ENCODE measurements around the gene ATAD3B.
"Not testable (repeated sequence)": the region's sequence is repeated elsewhere in the genome, so short reads cannot be mapped to it uniquely, and the experiment has no call there.

ATAD3B gene

GRCh38 chr1:1451696-1452364 lies 19.7 kb upstream of the ATAD3B start:
- FAIRE-seq: no peak

GRCh38 chr1:1452365-1452739 lies 19.2 kb upstream of the ATAD3B start:
- not testable (repeated sequence) for FAIRE-seq

DNA sequence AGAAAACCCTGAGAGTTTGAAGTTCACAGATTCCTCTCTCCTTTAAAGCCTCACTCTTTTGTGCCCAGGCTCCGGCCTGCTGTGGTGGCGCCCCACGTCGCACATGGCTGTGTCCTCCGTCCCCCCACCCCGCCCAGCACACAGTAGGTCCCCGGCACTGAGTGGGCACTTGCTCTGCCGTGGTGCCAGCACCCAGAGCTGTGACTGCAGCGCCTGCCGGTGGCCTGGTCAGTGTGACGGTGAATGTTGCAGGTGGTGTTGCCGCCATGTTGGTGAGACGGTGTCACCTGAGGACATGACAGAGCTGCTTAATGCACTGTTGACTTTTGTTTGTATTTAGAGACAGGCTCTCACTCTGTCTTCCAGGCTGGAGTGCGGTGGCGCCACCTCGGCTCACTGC lies 18.7 kb upstream of the ATAD3B start:
- no peak for FAIRE-seq

DNA sequence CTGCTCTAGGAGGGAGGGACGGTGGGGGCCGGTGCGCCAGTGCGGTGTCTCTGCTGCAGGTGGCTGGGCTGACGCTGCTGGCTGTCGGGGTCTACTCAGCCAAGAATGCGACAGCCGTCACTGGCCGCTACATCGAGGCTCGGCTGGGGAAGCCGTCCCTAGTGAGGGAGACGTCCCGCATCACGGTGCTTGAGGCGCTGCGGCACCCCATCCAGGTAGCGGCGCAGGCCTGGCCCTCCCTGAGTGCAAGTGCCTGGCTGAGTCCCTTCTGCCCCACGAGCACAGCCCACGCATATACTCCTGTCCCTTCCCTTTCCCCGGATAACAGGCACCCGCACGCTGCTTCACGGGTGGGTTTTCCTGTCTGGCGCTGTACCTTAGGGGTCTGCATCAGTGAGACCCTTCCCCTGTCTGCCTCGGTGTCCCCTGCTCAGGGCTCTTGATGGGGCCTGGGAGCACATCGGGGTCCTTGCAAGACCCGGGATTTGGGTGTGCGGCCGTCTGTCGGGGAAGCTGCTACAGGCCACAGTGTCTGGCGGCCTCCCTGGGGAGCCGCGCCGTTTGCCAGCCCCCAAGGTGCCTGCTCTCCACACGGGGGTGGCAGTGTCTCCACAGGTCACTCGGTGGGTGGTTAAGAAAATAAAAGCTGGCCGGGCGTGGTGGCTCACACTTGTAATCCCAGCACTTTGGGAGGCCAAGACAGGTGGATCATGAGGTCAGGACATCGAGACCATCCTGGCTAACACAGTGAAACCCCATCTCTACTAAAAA lies 17.1 kb upstream of the ATAD3B start:
- not testable (repeated sequence) for FAIRE-seq

DNA sequence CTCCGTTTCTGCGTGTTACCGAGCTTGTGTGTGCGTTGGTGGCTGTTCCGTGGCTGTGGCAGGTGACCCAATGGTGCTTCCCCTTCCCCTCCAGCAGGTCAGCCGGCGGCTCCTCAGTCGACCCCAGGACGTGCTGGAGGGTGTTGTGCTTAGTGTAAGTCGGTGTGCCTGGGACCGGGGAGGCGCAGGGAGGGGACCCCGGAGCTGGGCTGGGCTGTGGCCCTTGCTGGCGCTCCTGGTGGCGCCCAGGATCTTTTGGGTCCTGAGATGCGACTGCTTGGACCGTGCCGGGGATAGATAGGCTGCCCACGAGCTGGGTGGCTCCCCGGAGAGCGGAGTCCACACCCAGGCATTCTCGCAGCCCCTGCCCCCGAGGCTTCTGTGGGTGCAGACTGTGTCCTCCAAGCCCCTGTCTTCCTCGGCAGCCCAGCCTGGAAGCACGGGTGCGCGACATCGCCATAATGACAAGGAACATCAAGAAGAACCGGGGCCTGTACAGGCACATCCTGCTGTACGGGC lies 16.1 kb upstream of the ATAD3B start:
- no peak for FAIRE-seq

- FAIRE-seq: not testable (repeated sequence)
These were observed 15.6 kb upstream of the ATAD3B start for GRCh38 chr1:1455934-1456333.

GRCh38 chr1:1456683-1457255 lies 14.8 kb upstream of the ATAD3B start:
- FAIRE-seq: not testable (repeated sequence)

GRCh38 chr1:1459156-1459555 lies 12.4 kb upstream of the ATAD3B start:
- not testable (repeated sequence) for FAIRE-seq

- not testable (repeated sequence) for FAIRE-seq
These were observed 11.9 kb upstream of the ATAD3B start for GRCh38 chr1:1459711-1460110.

DNA sequence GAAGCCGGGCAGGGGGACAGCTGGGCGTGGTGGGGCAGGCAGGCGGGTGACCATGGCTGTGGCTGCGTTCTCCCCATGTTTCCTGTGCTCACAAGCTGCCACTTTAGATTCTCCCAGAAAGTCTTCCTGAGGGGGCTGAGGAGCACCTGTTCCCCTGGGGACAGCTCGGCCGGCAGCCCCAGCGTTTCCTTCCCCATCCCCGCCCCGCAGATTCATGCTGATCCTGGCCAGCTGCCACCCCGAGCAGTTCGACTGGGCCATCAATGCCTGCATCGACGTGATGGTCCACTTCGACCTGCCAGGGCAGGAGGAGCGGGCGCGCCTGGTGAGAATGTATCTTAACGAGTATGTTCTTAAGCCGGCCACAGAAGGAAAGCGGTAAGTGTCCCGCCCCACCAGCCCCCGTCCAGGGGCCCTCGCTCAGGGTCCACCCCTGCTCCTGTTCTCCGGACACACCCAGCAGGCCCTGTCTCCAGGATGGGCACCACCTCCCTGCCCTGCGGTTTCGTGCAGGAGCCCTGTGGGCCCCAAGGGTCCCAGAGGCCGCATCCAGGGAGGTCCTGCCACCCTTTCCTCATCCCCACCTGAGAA lies 10.9 kb upstream of the ATAD3B start:
- FAIRE-seq: no peak

DNA sequence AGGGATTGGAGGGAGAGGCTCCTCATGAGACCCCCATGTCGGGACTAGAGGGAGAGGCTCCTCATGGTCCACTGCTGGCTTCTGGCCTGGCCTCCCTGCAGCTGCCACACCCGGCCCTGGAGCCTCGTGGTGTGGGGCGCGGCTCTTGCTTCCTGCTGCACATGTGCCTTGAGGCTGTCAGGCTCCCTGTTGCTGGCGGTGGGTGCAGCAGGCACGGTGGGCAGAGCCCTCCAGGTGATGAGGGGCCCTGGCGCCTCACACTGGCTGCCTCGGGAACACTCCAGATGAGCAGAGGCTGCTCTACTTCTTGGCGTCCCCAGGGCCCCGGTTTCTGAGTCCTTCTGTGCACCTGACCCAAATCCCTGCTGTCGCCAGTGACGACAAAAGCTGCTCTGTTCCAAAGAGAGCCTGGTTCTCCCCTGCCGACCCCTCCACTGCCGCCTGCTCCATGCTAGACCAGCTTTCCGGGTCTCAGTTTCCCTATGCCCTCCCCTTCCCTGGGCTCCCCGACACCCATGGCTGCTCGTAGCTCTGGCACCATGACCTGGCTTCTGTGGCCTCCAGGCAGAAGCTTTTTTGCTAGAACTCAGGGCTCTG lies 9.7 kb upstream of the ATAD3B start:
- FAIRE-seq: no peak

DNA sequence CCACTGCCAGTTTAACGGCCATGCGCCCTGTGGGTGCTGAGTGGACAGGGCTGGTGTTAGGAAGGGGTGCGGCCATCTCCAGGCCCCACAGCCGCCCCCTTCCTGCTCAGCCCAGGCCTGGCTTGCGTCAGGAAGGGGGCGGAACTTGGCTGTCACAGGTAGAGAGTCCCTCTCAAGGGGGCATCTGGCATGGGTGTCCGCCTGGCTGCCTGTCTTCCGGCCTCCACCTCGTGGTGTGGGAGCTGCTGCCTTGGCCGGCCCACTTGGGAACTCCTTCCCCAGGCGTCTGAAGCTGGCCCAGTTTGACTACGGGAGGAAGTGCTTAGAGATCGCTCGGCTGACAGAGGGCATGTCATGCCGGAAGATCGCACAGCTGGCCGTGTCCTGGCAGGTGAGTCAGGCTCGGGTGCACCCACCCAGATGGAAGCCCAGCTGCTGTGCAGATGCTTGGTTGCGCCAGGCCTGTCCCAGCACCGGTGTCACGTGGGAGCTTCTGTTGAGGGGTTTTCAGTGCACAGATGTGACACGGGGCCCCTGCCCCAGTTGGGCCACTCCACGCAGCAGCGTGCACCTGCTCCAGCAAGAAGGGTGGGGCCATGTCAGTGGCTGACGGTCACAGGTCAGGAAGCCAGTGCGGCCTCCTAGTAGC lies 9.1 kb upstream of the ATAD3B start:
- FAIRE-seq: no peak

DNA sequence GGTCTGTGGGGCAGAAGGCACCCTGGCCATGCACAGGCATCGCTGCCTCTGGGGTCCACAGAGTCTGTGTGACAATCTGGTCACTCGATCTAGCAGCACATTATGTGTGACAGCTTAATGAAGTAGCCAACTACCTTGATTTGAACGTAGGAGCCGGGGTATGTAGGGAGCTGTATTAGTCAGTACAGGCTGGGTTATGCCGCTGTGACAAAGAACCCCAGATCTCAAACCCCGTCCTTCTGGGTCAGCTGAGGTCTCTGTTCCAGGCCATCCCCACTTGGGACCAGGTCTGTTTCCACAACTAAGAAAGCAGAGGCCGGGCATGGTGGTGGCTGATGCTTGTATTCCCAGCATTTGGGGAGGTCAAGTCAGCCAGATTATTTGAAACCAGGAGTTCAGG lies 8.3 kb upstream of the ATAD3B start:
- FAIRE-seq: no peak

DNA sequence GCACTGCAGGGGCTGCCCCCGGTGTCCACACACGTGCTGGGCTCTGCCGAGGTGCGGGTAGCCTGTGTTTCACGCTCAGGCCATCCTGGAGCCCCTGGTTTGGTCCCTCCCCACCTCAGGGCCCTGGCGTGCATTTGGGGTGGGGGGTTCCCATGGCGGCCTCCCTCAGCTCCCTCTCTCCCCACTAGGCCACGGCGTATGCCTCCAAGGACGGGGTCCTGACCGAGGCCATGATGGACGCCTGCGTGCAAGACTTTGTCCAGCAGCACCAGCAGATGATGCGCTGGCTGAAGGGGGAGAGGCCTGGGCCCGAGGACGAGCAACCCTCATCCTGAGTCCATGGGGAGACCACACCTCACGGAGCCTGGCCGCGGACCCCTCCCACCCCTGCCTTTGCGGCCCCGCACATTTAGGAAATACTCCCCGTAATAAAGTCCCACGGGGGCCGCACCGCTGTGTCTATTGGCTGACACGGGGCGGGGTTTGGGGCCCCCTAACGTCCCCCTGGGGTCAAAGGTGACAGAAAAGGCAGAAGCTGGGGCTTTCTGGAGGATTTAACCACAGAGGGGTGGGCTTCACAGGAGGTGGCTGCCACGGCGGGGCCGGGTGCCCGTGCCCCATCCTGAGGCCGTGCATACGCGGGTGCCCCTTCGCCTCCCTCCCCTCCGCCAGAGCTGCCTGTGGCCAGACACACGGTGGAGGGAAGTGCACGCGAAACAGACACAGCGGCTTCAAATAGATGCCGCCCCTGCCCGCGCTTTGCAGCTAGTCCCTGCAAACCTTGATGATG lies 3.2 kb upstream of the ATAD3B start:
- not testable (repeated sequence) for FAIRE-seq

- no peak for FAIRE-seq
These were observed 758 bp upstream of the ATAD3B start for GRCh38 chr1:1470626-1471388.

GRCh38 chr1:1472053-1472876 lies 700 bp downstream of the ATAD3B start:
- FAIRE-seq: not testable (repeated sequence)

DNA sequence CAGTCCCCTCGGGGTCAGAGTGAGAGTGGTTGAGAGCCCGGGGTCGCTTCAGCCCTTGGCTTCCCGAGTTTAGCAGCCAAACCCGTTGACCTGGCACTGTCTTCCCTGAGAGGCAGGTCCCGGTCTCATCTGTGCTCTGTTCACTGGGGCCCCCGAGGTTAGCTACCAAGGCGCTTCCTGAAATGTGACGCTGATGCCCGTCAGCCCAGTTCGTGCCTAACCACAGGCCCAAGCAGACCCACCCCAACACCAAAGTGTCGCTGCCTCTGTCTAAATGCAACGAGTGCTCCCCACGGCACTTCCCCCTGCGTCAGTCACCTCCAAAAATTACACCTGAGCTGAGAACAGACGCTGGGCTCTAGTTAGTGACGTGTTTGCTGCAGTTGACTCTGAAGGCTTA lies 4.4 kb downstream of the ATAD3B start:
- not testable (repeated sequence) for FAIRE-seq

- FAIRE-seq: no peak
These were observed 5.6 kb downstream of the ATAD3B start for GRCh38 chr1:1477206-1477605.

DNA sequence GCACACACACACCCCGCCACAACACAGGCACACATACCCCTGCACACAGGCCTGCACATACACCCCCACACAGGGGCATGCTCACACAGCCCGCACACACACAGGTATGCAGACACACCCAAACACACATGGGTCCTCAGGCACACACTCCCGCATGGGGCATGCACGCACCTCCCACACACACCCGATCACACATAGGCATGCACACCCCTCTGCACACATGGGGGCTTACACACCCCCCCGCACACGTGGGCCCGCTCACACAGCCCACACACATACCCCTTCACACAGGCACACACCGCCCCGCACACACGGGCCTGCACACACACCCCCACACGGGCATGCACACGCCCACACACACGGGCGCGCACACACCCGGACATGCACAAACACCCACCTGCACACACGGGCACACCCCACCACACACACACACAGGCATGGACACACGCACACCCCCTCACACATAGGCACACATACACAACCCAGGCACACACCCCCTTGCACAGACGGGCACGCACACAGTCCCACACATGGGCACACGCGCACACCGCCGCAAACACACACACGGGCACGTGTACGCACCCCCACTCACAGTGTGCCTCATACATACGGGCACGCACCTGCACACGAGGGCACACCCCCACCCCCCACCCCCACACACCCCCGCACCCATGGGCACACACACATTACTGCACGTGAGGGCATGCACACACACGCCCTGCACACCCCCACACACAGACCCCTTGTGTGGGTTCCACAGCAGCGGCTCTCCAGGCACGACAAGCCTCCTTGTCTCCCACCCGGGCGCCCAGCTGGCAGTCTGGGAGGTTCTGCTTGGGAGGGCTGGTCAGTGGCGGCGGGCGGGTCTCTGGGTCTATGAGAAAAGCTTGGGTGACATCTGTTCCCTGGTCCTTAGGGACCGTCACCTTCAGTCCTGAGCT lies 8.3 kb downstream of the ATAD3B start:
- no peak for FAIRE-seq
